Measurements from ENCODE around the gene CBFA2T3. TPM values are rescaled to one million over a fixed set of nuclear protein-coding genes. Genes with fewer than 3 reads are reported as not detected.

CBFA2T3 gene
- total and polyA plus RNA-seq, 2 of the 8 experiments (the other 6 are each of a cell fraction or from before 2014, with no cell fraction given), result 0.51 to 1.3 TPM

DNA sequence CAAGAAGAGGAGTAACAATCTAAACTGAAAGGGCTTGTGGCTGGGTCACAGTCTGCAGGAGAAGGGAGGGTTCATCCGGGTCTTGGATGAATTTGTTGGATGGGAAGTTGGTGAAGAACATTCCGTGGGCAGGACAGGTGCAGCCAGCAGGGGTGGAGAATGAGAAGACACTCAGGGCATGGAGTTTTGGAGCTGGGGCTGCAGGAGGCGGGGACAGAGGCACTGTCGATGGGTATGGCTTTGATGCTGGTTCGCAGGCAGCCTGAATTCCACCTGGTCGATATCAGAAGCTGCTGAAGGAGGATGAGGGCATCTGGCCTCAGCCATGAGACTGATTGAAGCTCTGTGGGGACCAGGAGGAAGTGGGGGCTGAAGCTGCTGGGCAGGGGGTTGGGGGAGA is 36.1 kb upstream of the CBFA2T3 start:
- Histone ChIP-seq H3K79me2 (ENCODE audit: control insufficient read depth in 1 of 2, insufficient read depth in 2 of 2, low read length in 2 of 2) (no peaks in the 10 kb centered on the region), H3K9me3 (ENCODE audit: insufficient read depth in 2 of 2, low read depth in 1 of 2, low read length in 1 of 2) (peaks cover 5 to 12% of the 10 kb centered on the region in 2 experiments; a peak in 1 of 4 replicates), H2BK5ac (ENCODE audit: low read depth, low read length) (no peak overlapping the region), H3K4me1 (replicated peaks in 1 of 4; ENCODE audit: control insufficient read depth in 3 of 4, insufficient read depth in 4 of 4, low read length in 3 of 4) (peaks cover 0 to 2% (median 0%) of the 10 kb centered on the region in 4 experiments; a peak in 2 of 7 replicates), H2BK12ac (ENCODE audit: low read depth, low read length) (no peak overlapping the region), H4K5ac (ENCODE audit: insufficient read length, low read depth, low read length) (no peak overlapping the region), H3K36me3 (ENCODE audit: control insufficient read depth in 2 of 4, insufficient read depth in 4 of 4, low read length in 3 of 4) (no peaks in the 10 kb centered on the region), H3K27me3 (replicated peaks in 1 of 4; ENCODE audit: control insufficient read depth in 3 of 4, extremely low read depth in 1 of 4, insufficient read depth in 3 of 4, low read length in 3 of 4) (no peaks in the 10 kb centered on the region; a peak in 1 of 7 replicates), H3K4ac (replicated peaks; ENCODE audit: insufficient read length, low read depth, low read length) (no peak overlapping the region), H2BK20ac (ENCODE audit: low read length) (no peak overlapping the region), H2BK120ac (replicated peaks; ENCODE audit: low read depth, low read length) (no peak overlapping the region), H3K56ac (replicated peaks; ENCODE audit: insufficient read length, low read depth, low read length) (no peak overlapping the region), H3K27ac (ENCODE audit: low read depth, low read length) (no peak overlapping the region), H3K4me3 (ENCODE audit: extremely low read depth in 1 of 4, insufficient read depth in 2 of 4, low read depth in 3 of 4, low read length in 4 of 4) (no peak overlapping the region), H3K23ac (ENCODE audit: insufficient read length) (no peak overlapping the region), H2AFZ (ENCODE audit: low read length) (no peak overlapping the region), H2AK5ac (ENCODE audit: low read depth, low read length) (no peak overlapping the region), H2BK15ac (ENCODE audit: low read length) (no peak overlapping the region), H3K9ac (replicated peaks in 1 of 4; ENCODE audit: extremely low read depth in 1 of 4, low read depth in 3 of 4, low read length in 3 of 4) (no peak overlapping the region), H3K18ac (ENCODE audit: extremely low read depth, low read length) (no peak overlapping the region), H4K91ac (replicated peaks; ENCODE audit: insufficient read length, low read length) (no peak overlapping the region), H3K14ac (ENCODE audit: insufficient read length) (no peak overlapping the region), H4K8ac (ENCODE audit: extremely low read depth, insufficient read depth, low read length) (no peak overlapping the region), H4K20me1 (replicated peaks in 1 of 2; ENCODE audit: control insufficient read depth in 1 of 2, insufficient read depth in 2 of 2, low read length in 2 of 2) (peaks cover 0 to 1% of the 10 kb centered on the region in 2 experiments), H3K4me2 (ENCODE audit: insufficient read depth in 1 of 2, low read depth in 2 of 2, low read length in 2 of 2) (no peak overlapping the region), H3K79me1 (ENCODE audit: low read depth, low read length) (no peaks in the 10 kb centered on the region; the same call in 1 of the 2 replicates), H3K23me2 (ENCODE audit: low read depth, low read length) (peaks cover 15% of the 10 kb centered on the region; the same call in 1 of the 2 replicates)
- CTCF ChIA-PET (ENCODE audit: partially characterized antibody), result interaction anchor here (0.9 kb wide), 1 partner anchor 11 kb away, joined by 3 read pairs; no protein-coding TSS in a partner anchor
- WGBS, 2 experiments (ENCODE audit: extremely low coverage in 1 of 2, insufficient coverage in 1 of 2, insufficient read length in 1 of 2, insufficient replicate concordance in 2 of 2, low coverage in 1 of 2, low lambda C conversion rate in 2 of 2, missing lambda C conversion rate in 1 of 2), result 71% methylated on average over 6 of the region's 6 CpGs; no CpG with 5 or more reads in 1 of the 2 experiments
- FAIRE-seq, result no peak
- no peak for DNase-seq (ENCODE audit: low read depth in 1 of 2, low spot score in 2 of 2)
- no peak for TF ChIP-seq SP4 (IDR thresholded peaks at IDR 0.05; ENCODE audit: low read length)
- TF ChIP-seq GTF2F1 (IDR thresholded peaks at IDR 0.05; ENCODE audit: borderline replicate concordance, low read depth, low read length), result no peak
- TF ChIP-seq CEBPB (IDR thresholded peaks at IDR 0.05; ENCODE audit: low read depth, low read length), result no peak
- TF ChIP-seq, protein P1, sequence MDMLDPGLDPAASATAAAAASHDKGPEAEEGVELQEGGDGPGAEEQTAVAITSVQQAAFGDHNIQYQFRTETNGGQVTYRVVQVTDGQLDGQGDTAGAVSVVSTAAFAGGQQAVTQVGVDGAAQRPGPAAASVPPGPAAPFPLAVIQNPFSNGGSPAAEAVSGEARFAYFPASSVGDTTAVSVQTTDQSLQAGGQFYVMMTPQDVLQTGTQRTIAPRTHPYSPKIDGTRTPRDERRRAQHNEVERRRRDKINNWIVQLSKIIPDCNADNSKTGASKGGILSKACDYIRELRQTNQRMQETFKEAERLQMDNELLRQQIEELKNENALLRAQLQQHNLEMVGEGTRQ (IDR thresholded peaks at IDR 0.05; ENCODE audit: low read length), result no peak
- no peak for TF ChIP-seq KDM4A (IDR thresholded peaks at IDR 0.05; ENCODE audit: low read depth, low read length, severe bottlenecking)
- TF ChIP-seq RBBP5 (IDR thresholded peaks at IDR 0.05; ENCODE audit: borderline replicate concordance, low read depth, low read length), result no peak
- no peak for TF ChIP-seq POU5F1 (IDR thresholded peaks at IDR 0.05; ENCODE audit: low read depth, low read length)
- TF ChIP-seq TEAD4 (IDR thresholded peaks at IDR 0.05; ENCODE audit: low read depth, low read length), result no peak
- TF ChIP-seq POLR2AphosphoS5 (IDR thresholded peaks at IDR 0.05; ENCODE audit: low read depth, low read length), result no peak
- POLR2A ChIA-PET (ENCODE audit: partially characterized antibody), result interaction anchor here (1.4 kb wide), 1 partner anchor 11 kb away, joined by 3 read pairs; no protein-coding TSS in a partner anchor
